SK-N-SH treated with all-trans-retinoic acid at 6 μM for 48 hours (cell line): ENCODE data around the gene SEL1L3.

ENCODE experiments used
- ATAC-seq: fragments of 200-7000 bp; cut with Tn5 transposase; 3 replicates; pipeline ENCODE4 v1.9.1; 2020; ENCODE audit warnings: mild to moderate bottlenecking, moderate library complexity
- ARNTL ChIP-seq: fragments of 450-650 bp; formaldehyde crosslinking; IDR thresholded peaks from 2 replicates; pipeline ENCODE4 v1.5.0; 2020; ENCODE audit warnings: low read depth, mild to moderate bottlenecking, moderate library complexity, borderline replicate concordance
- CREB5 ChIP-seq: fragments of 250-450 bp; sonication (Bioruptor Pico); IDR thresholded peaks from 2 replicates; pipeline ENCODE4 v1.5.1; 2020; ENCODE audit warnings: low read depth, mild to moderate bottlenecking, moderate library complexity
- CSDC2 ChIP-seq: fragments of 250-450 bp; sonication (Bioruptor Pico); IDR thresholded peaks from 2 replicates; pipeline ENCODE4 v1.5.0; 2020; ENCODE audit warnings: mild to moderate bottlenecking, moderate library complexity
- ESRRG ChIP-seq: fragments of 250-450 bp; sonication (Bioruptor Pico); IDR thresholded peaks from 2 replicates; pipeline ENCODE4 v1.6.1; 2021; ENCODE audit warnings: mild to moderate bottlenecking
- GLIS3 ChIP-seq: fragments of 250-450 bp; sonication (Bioruptor Pico); IDR thresholded peaks from 2 replicates; pipeline ENCODE4 v1.5.0; 2020; ENCODE audit warnings: mild to moderate bottlenecking, moderate library complexity
- ISL1 ChIP-seq: fragments of 250-450 bp; sonication (Bioruptor Pico); IDR thresholded peaks from 2 replicates; pipeline ENCODE4 v2.1.2; 2022; ENCODE audit warnings: mild to moderate bottlenecking, moderate library complexity
- OSR1 ChIP-seq: fragments of 250-450 bp; sonication (Bioruptor Pico); IDR thresholded peaks from 2 replicates; pipeline ENCODE4 v1.8.0; 2022; ENCODE audit warnings: moderate library complexity, mild to moderate bottlenecking, inconsistent platforms
- PATZ1 ChIP-seq: fragments of 250-450 bp; sonication (Bioruptor Pico); IDR thresholded peaks from 2 replicates; pipeline ENCODE4 v1.8.0; 2020; ENCODE audit warnings: mild to moderate bottlenecking, moderate library complexity, borderline replicate concordance
- PPARA ChIP-seq: fragments of 250-450 bp; sonication (Bioruptor Pico); IDR thresholded peaks from 2 replicates; pipeline ENCODE4 v1.5.0; 2020; ENCODE audit warnings: mild to moderate bottlenecking, borderline replicate concordance
- SNAI2 ChIP-seq: fragments of 250-450 bp; sonication (Bioruptor Pico); IDR thresholded peaks from 2 replicates; pipeline ENCODE4 v1.5.0; 2020; ENCODE audit warnings: mild to moderate bottlenecking, moderate library complexity
- TCF4 ChIP-seq: fragments of 250-450 bp; sonication (Bioruptor Pico); IDR thresholded peaks from 2 replicates; pipeline ENCODE4 v1.8.0; 2021; ENCODE audit warnings: mild to moderate bottlenecking, moderate library complexity, borderline replicate concordance
- TOX ChIP-seq: fragments of 250-450 bp; sonication (Bioruptor Pico); IDR thresholded peaks from 2 replicates; pipeline ENCODE4 v1.8.0; 2021; ENCODE audit warnings: mild to moderate bottlenecking, moderate library complexity, borderline replicate concordance
- TSHZ2 ChIP-seq: fragments of 250-450 bp; sonication (Bioruptor Pico); IDR thresholded peaks from 2 replicates; pipeline ENCODE4 v1.5.0; 2020; ENCODE audit warnings: mild to moderate bottlenecking, moderate library complexity
- ZC3H10 ChIP-seq: fragments of 250-450 bp; sonication (Bioruptor Pico); IDR thresholded peaks from 2 replicates; pipeline ENCODE4 v1.5.1; 2021; ENCODE audit warnings: mild to moderate bottlenecking, moderate library complexity
- ZFP30 ChIP-seq: fragments of 450-650 bp; formaldehyde crosslinking; IDR thresholded peaks from 2 replicates; pipeline ENCODE4 v1.5.0; 2022; ENCODE audit warnings: mild to moderate bottlenecking, moderate library complexity
- ZNF565 ChIP-seq: fragments of 450-650 bp; formaldehyde crosslinking; conservative IDR thresholded peaks from 2 replicates; pipeline ENCODE4 v1.5.0; 2020; ENCODE audit warnings: low read depth, mild to moderate bottlenecking, moderate library complexity
- ZNF70 ChIP-seq: fragments of 450-650 bp; formaldehyde crosslinking; IDR thresholded peaks from 2 replicates; pipeline ENCODE4 v1.5.0; 2020; ENCODE audit warnings: mild to moderate bottlenecking, moderate library complexity
- ZNF8 ChIP-seq: fragments of 450-650 bp; formaldehyde crosslinking; IDR thresholded peaks from 2 replicates; pipeline ENCODE4 v1.5.0; 2020; ENCODE audit warnings: mild to moderate bottlenecking, moderate library complexity
- TF ChIP-seq, protein P1 (sequence below): fragments of 250-450 bp; sonication (Bioruptor Pico); IDR thresholded peaks from 2 replicates; pipeline ENCODE4 v1.5.1; 2021; ENCODE audit warnings: mild to moderate bottlenecking, moderate library complexity

Gene SEL1L3

GRCh38 chr4:25873632-25874129 lies 10.9 kb upstream of the SEL1L3 start:
- no peak for ATAC-seq
- TF ChIP-seq ZFP30 (CRISPR knock-in tag) (no peak), CREB5 (CRISPR knock-in tag) (no peak), SNAI2 (no peak), PATZ1 (no peak), TSHZ2 (no peak), ZNF70 (no peak), OSR1 (CRISPR knock-in tag) (no peak), TCF4 (CRISPR knock-in tag) (no peak), CSDC2 (CRISPR knock-in tag) (no peak), GLIS3 (CRISPR knock-in tag) (no peak), ARNTL (CRISPR knock-in tag) (no peak), ZNF565 (CRISPR knock-in tag) (no peak)
- TF ChIP-seq, protein P1, sequence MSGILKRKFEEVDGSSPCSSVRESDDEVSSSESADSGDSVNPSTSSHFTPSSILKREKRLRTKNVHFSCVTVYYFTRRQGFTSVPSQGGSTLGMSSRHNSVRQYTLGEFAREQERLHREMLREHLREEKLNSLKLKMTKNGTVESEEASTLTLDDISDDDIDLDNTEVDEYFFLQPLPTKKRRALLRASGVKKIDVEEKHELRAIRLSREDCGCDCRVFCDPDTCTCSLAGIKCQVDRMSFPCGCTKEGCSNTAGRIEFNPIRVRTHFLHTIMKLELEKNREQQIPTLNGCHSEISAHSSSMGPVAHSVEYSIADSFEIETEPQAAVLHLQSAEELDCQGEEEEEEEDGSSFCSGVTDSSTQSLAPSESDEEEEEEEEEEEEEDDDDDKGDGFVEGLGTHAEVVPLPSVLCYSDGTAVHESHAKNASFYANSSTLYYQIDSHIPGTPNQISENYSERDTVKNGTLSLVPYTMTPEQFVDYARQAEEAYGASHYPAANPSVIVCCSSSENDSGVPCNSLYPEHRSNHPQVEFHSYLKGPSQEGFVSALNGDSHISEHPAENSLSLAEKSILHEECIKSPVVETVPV (CRISPR knock-in tag), result no peak

- TF ChIP-seq GLIS3 (CRISPR knock-in tag), result no peak
- ATAC-seq, result no peak
Measured at GRCh38 chr4:25872851-25873631, 10.3 kb upstream of the SEL1L3 start.

DNA sequence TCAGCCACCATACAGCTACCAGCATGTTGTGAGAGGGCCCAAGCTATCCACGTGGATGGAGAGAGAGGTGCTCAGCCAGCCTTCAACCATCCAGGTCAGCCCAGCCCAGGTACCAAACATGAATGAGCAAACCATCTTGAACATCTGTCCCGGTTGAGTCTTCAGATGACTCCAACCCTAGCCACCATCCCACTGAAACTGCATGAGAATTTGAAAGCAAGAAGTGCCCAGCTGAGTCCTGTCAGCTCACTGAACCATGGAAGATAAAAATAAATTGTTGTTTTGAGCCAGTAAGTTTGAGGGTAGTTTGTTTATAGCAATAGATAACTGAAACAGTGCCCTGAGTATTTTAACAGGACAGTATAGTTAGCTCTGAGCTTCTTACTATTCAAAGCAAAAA lies 7.3 kb upstream of the SEL1L3 start:
- TF ChIP-seq ZNF8 (CRISPR knock-in tag), result no peak
- no peak for TF ChIP-seq OSR1 (CRISPR knock-in tag)
- TF ChIP-seq ISL1 (CRISPR knock-in tag), result no peak
- no peak for TF ChIP-seq CREB5 (CRISPR knock-in tag)
- TF ChIP-seq ZFP30 (CRISPR knock-in tag), result no peak
- no peak for TF ChIP-seq ESRRG (CRISPR knock-in tag)
- TF ChIP-seq TSHZ2, result no peak
- no peak for TF ChIP-seq ZNF565 (CRISPR knock-in tag)
- TF ChIP-seq, protein P1 (CRISPR knock-in tag), result no peak
- TF ChIP-seq SNAI2, result no peak
- TF ChIP-seq ZNF70, result no peak
- TF ChIP-seq TCF4 (CRISPR knock-in tag), result no peak
- no peak for TF ChIP-seq TOX (CRISPR knock-in tag)
- TF ChIP-seq PPARA (CRISPR knock-in tag), result no peak
- TF ChIP-seq GLIS3 (CRISPR knock-in tag), result no peak
- TF ChIP-seq ZC3H10 (CRISPR knock-in tag), result no peak
- no peak for ATAC-seq
